Retinal pigment epithelial cell (primary cell): ENCODE results near the gene USP21.

Experiments used
- DNase-seq: peaks from one replicate; pipeline ENCODE4 v3.0.0-alpha.2; 2010; ENCODE audit warnings: low read depth
- H3K4me3 ChIP-seq: 2 replicates; pipeline ENCODE4 v1.5.1; 2011; ENCODE audit warnings: mild to moderate bottlenecking, low read length, control low read depth, moderate library complexity
- TF ChIP-seq, protein P1 (sequence below): conservative IDR thresholded peaks from 2 replicates; pipeline ENCODE4 v1.5.1; 2011; ENCODE audit warnings: low read depth, low read length, control low read depth, inconsistent platforms

Gene USP21

DNA sequence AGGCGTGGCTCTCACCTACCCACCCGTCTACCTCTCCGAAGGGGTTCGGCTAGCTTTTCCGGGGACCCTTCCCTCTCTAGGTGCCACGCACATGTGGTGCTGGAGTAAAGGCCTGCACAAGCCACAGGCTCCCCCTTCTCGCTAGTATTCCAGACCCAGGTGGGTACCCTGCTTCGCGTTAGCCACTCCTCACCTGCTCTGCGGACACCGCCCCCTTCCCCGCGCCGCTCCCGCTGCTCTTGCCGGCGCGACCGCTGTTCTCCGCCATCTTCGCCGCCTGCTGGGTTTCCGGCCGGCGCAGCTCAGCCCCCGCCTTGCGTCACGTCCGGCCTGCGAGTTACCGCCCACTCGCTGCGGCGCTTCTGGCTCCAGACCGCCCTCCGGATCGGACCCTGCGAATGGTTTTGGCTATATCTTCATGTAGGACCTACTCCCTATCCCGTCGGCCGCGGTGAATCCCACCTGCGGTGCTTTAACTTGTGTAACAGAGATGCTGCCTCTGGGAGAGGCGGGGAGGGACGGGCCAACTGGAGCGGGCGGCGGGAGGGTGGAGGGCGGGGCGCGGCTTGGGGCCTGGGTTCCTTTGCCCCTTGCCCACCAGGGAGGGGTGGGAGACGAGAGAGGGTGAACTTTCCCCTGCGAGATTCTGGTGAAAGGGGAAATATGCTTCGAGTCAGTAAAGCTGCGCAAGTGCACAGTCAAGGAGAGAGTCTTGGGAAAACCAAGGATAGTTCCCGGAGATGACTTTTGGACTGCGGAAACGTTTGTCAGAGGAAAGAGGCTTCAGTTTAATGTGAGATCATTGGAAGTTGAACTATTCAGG, 41.3 kb upstream of the USP21 start, which contains the start of the genes NIT1 and PFDN2:
Gene NIT1, plus strand, starts transcription at position 347 of the 823 bp plus-strand sequence. Its CDS starts 72 bp downstream, at position 419.
Gene PFDN2, minus strand, starts transcription at position 279 of the 823 bp plus-strand sequence. Its CDS starts 11 bp downstream, at position 268.
- peak; percentile 28 for DNase-seq
- H3K4me3 ChIP-seq, result peak within 1 kb of the TSS; percentile 100
- TF ChIP-seq, protein P1, sequence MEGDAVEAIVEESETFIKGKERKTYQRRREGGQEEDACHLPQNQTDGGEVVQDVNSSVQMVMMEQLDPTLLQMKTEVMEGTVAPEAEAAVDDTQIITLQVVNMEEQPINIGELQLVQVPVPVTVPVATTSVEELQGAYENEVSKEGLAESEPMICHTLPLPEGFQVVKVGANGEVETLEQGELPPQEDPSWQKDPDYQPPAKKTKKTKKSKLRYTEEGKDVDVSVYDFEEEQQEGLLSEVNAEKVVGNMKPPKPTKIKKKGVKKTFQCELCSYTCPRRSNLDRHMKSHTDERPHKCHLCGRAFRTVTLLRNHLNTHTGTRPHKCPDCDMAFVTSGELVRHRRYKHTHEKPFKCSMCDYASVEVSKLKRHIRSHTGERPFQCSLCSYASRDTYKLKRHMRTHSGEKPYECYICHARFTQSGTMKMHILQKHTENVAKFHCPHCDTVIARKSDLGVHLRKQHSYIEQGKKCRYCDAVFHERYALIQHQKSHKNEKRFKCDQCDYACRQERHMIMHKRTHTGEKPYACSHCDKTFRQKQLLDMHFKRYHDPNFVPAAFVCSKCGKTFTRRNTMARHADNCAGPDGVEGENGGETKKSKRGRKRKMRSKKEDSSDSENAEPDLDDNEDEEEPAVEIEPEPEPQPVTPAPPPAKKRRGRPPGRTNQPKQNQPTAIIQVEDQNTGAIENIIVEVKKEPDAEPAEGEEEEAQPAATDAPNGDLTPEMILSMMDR, result no peak

DNA sequence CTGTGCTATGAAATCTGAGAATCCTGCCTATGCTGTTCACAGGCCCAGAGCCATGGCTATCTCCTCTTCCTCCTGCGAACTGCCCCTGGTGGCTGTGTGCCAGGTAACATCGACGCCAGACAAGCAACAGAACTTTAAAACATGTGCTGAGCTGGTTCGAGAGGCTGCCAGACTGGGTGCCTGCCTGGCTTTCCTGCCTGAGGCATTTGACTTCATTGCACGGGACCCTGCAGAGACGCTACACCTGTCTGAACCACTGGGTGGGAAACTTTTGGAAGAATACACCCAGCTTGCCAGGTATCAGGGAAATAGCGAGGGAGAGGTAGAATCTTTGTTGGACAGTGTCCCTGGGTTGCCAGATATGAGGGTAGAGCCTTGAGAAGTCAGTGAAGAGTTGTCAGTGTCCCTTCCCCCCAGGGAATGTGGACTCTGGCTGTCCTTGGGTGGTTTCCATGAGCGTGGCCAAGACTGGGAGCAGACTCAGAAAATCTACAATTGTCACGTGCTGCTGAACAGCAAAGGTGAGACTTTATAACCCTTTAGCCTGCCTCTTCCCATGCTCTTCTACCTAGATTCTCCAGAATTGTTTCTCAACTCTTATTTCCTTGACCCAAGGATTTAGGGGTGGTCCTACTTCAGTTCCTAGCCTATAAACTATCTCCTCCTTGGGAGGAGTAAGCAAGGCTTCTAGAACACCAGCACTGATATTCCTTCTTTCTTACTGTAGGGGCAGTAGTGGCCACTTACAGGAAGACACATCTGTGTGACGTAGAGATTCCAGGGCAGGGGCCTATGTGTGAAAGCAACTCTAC, 40.0 kb upstream of the USP21 start:
- TF ChIP-seq, protein P1, result peak; percentile 56
- peak; percentile 48 for DNase-seq
- peak overlapping the region; percentile 100 for H3K4me3 ChIP-seq

- no peak overlapping the region for H3K4me3 ChIP-seq
- no peak for DNase-seq
- TF ChIP-seq, protein P1, result no peak
Measured at GRCh38 chr1:161121042-161121650, 38.2 kb upstream of the USP21 start.

- TF ChIP-seq, protein P1, result no peak
- no peak for DNase-seq
- H3K4me3 ChIP-seq, result no peak overlapping the region
Measured at GRCh38 chr1:161121834-161122233, 37.5 kb upstream of the USP21 start.

GRCh38 chr1:161122967-161123366, 36.3 kb upstream of the USP21 start:
- H3K4me3 ChIP-seq, result no peak overlapping the region
- no peak for DNase-seq
- TF ChIP-seq, protein P1, result no peak

GRCh38 chr1:161127649-161128048, 31.7 kb upstream of the USP21 start:
- H3K4me3 ChIP-seq, result no peak overlapping the region
- no peak for DNase-seq
- TF ChIP-seq, protein P1, result no peak
